Measurements from ENCODE around the gene CDC42BPG.
A peak's percentile ranks its signal among the peaks of the same experiment; 100 is the strongest.

The CDC42BPG gene

DNA sequence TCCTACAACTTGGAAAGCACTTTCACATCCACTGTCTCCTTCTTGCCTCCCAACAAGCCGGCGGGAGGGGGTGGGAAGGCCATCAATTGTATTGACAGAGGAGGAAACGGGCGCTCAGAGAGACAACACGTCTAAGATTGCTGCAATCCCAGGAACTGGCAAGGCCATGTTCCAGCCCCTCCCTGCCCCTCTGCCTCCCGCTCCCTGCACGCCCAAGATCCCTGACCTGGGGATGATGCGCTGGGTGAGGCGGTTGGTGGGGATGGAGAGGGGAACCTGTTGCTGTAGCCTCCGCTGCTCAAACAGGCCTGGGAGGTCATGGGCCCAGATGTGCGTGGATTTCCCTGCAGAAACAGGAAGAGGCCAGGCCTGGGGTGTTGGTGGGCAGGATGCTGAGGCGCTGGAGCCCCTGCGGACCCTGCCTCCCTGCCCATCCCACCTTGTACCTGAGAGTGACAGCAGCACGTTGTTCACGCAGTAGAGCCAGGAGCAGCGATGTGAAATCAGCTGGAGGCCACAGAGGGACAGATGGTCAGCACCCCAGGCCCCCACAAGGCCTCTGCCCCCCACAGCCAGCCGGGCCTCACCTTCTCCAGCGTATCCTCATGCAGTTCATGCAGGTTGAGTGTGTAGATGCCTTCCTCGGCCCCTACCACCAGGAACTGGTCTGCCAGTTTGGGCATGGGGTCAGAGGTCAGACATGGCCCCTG, 48.3 kb downstream of the CDC42BPG start:
- Mint-ChIP-seq H3K36me3 (ENCODE audit: low read depth) (peaks cover 12% of the 10 kb centered on the region), H3K4me1 (ENCODE audit: low read depth) (peaks cover 17% of the 10 kb centered on the region), H3K27ac (no peak overlapping the region), H3K9me3 (no peaks in the 10 kb centered on the region), H3K4me3 (no peak overlapping the region), H3K27me3 (ENCODE audit: low read depth) (no peaks in the 10 kb centered on the region)

DNA sequence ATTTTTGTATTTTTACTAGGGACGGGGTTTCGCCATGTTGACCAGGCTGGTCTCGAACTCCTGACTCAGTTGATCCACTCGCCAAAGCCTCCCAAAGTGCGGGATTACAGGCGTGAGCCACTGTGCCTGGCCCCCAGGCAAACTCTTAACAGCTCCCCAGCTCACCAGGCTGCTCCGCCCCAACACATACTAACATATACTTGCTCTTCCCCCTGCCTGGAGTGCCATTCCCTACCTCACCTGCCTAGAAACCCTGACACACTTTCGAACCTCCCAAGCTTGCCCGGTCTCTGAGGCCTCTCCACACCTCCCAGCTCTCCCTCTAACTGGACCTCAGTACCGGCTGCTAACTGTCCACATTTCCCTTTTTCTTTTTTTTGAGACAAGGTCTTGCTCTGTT, 49.9 kb downstream of the CDC42BPG start:
- Mint-ChIP-seq H3K36me3 (ENCODE audit: low read depth) (peaks cover 15% of the 10 kb centered on the region), H3K4me1 (ENCODE audit: low read depth) (peaks cover 17% of the 10 kb centered on the region), H3K27me3 (ENCODE audit: low read depth) (no peaks in the 10 kb centered on the region), H3K9me3 (no peaks in the 10 kb centered on the region), H3K27ac (no peak overlapping the region), H3K4me3 (no peak overlapping the region)

DNA sequence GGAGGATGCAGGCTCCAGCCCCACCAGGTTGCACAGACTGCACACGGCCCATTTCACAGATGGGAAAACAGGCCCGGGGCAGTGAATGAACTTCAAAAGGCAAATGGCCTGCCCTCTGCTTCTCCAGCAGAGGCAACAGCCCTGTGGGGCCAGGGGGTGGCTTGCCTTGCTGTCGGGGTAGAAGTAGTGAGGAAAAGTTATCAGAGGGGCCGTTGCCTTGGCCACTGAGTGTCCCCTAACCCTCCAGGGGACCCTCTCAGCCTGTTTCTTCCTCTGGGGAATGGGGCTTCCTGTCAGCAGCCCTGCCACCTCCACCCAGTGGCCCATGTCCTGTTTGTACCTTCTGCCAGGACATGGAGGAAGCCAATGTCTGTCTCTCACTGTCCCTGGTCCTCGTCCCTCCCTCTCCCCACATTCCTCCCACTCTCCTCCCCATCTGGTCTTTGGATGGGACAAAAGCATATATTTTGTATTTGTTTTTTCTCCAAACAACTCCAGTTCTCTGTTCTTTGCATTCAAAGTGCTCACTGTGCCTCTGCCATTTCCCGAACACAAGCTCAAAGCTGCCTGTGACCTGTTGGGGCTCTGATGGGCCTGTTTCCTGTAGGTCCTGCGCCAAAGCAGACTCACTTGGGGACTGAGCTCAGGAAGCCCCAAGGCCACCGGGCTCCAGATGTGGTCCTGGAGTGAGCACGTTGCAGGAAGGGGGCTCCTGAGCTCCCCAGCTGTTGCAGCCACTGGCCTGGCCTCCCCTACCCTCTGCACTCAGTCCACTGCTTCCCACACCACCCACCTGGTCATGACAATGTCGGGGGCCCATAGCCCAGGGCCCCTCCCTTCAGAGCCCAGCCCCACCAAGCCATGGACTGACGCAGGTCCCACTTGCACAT, 50.9 kb downstream of the CDC42BPG start:
- Mint-ChIP-seq H3K4me1 (ENCODE audit: low read depth) (peaks cover 14% of the 10 kb centered on the region), H3K4me3 (no peak overlapping the region), H3K27me3 (ENCODE audit: low read depth) (no peaks in the 10 kb centered on the region), H3K27ac (peak overlapping the region; percentile 47), H3K36me3 (ENCODE audit: low read depth) (peaks cover 9% of the 10 kb centered on the region), H3K9me3 (no peaks in the 10 kb centered on the region)

DNA sequence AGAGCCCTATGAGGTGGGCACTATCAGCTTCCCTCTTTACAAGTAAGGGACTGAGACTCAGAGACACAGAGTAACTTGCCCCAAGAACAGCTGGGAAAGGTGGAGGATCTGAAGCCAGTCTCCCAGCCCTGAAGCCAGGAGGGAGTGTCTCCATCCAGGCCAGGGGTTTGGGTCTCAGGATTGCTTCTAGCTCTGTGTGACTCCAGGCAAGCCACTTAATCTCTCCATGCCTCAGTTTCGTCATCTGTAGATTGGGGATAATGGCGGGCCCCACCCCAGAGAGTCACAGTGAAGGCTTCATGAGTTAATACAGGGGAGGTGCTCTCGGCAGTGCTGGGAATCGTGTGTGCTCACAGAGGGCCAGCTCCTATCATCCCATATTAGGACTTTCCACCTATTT, 52.0 kb downstream of the CDC42BPG start:
- H3K27ac Mint-ChIP-seq: peak overlapping the region; percentile 31
- no peak overlapping the region for H3K4me3 Mint-ChIP-seq
- H3K36me3 Mint-ChIP-seq (ENCODE audit: low read depth): peaks cover 9% of the 10 kb centered on the region

DNA sequence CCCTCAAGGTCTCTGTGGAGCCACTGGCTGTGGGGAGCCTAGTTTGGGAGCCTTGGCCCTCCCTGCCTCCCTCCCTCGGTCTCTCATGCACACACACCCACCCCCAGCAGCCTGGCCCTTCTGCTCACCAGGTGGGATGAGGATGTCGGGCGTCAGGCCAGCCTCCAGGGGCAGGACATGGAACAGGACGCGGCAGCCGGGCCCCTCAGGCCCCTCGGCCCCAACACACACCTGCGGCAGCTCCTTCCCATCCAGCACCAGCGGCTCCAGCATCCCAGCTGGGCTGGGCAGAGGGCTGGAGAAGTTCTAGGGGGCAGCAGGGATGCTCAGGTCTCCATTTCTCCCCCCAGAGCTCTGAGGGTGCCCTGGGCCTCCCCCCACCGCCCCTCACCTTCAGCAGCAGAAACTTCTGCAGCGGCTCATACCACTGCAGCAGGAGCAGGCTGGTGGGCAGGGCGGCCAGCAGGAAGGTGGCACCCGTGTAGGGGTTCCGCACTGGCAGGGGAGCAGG, 52.6 kb downstream of the CDC42BPG start:
- H3K27me3 Mint-ChIP-seq (ENCODE audit: low read depth): no peaks in the 10 kb centered on the region
- no peak overlapping the region for H3K4me3 Mint-ChIP-seq
- no peak overlapping the region for H3K27ac Mint-ChIP-seq
- peaks cover 9% of the 10 kb centered on the region for H3K36me3 Mint-ChIP-seq (ENCODE audit: low read depth)
- peaks cover 17% of the 10 kb centered on the region for H3K4me1 Mint-ChIP-seq (ENCODE audit: low read depth)
- H3K9me3 Mint-ChIP-seq: no peaks in the 10 kb centered on the region

More for the DNA sequence above, 52.0 kb downstream of the CDC42BPG start:
- no peaks in the 10 kb centered on the region for H3K9me3 Mint-ChIP-seq
- H3K4me1 Mint-ChIP-seq (ENCODE audit: low read depth): peaks cover 16% of the 10 kb centered on the region
- no peaks in the 10 kb centered on the region for H3K27me3 Mint-ChIP-seq (ENCODE audit: low read depth)

DNA sequence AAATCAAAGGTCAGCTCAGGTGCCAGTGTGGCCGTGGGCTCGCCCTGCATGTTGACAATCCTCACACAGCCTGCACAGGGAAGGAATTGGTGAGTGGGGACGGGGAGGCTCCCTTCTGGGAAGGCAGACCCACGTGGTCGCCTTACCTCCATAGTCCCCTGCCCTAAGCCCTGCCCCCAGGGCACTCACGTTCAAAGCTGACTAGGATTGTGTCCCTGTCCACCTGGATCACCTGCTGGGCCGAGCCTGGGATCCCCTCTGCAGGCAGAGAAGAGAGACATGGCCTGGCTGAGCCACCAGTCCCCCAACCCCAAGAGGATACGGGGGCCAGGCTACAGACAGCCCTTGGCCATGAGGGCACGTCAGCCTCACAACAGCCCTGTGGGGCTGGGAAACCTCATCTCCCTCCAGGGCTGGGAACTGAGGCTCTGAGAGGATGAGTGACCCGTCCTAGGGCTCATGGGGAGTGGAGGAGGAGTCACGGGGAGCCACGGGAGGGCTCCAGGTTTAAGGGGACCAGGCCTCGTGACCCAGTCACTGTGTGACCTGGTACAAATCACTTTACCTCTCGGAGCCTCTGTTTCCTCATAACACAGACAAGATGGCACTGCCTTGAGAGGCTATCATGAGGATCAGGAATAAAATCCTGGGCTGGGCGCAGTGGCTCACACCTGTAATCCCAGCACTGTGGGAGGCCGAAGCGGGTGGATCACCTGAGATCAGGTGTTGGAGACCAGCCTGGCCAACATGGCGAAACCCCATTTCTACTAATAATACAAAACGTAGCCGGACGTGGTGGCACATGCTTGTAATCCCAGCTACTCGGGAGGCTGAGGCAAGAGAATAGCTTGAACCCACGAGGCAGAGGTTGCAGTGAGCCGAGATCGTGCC, 54.0 kb downstream of the CDC42BPG start:
- no peak overlapping the region for H3K27ac Mint-ChIP-seq
- peaks cover 9% of the 10 kb centered on the region for H3K36me3 Mint-ChIP-seq (ENCODE audit: low read depth)

DNA sequence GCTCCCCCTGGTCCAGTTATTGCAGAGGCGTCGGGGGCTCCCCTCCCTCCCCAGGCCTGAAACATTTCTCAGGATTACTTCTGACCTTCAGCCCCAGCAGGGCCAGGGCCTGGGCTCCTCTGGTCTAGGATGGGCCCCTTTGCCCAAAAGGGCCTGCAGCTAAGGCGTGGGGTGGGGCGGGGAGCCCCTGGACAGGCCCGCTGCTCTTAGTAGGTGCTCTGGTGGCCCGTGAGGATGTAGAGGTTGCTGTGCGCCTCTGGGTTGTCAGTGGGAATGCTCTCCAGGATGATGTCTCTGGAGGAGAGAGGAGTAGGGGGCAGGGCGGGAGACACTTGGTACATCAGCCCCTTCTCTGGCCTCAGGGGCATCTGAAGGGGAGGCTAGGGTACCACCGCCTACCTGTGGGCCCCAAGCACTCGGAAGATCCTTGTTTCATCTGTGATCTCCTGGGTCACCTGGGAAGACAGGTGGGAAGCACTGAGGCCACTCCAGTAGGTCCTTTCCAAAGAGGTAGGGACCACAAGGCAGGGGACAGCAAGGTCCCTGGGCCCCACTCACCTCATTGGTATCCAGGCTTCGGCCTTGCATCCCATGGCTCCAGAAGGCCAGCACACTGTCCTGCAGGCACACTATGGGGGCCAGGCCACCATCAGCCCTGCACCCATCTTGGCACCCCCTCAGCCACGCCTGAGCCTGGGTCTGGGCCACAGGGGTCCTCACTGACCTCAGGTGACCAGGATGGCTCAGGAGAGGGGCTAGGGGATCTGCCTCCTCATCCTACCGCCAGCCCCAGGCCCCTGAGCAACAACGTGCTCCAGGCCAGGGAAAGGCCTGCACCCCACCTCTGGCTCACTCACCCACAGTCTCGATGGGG, 54.9 kb downstream of the CDC42BPG start:
- Mint-ChIP-seq H3K27me3 (ENCODE audit: low read depth) (no peaks in the 10 kb centered on the region), H3K36me3 (ENCODE audit: low read depth) (peaks cover 5% of the 10 kb centered on the region), H3K27ac (no peak overlapping the region), H3K9me3 (no peaks in the 10 kb centered on the region), H3K4me3 (no peak overlapping the region), H3K4me1 (ENCODE audit: low read depth) (peaks cover 12% of the 10 kb centered on the region)

More for the DNA sequence above, 54.0 kb downstream of the CDC42BPG start:
- Mint-ChIP-seq H3K4me1 (ENCODE audit: low read depth) (peaks cover 17% of the 10 kb centered on the region), H3K4me3 (no peak overlapping the region), H3K27me3 (ENCODE audit: low read depth) (no peaks in the 10 kb centered on the region), H3K9me3 (no peaks in the 10 kb centered on the region)

DNA sequence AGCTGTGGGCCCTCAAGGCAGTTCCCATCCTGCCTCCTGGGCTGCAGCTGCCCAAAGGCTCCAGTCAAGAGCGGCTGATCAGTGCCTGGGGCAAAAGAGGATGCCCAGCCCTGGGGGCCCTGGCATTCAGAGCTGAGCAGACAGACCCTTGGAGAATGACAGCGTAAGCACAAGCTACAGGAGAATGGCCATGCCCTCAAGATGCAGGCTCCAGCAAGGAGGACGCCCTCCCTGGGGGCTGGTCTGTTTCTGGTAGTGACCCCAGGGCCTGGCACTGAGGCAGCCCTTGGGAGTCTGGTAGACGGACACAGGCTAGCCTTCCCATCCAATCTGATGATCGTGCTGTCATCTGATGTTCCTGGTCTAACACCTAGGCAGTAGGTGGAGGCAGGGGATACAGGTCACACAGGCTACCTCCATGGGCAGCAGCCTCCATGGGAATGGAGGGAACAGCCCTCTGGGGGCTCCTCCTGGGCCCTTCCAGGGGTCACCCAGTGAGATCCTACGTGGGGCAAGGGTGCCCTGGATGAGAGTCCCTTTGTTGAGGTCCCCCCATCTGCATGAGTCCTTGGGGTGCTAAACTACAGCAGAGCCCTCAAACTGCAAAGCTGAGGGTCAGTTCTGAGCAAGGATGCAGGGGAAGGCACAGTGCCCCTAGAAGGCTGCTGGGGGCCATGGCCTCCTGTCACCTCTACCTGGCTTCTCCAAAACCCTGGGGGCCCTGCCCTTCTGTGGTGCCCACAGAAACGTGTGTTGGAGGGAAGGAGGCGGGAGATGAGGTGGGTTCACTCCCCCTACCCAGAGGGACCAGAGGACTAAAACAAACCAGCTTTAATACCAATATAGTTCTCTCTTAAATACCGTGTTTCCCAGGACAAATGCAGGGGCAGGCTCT, 55.9 kb downstream of the CDC42BPG start:
- Mint-ChIP-seq H3K27ac (no peak overlapping the region), H3K4me1 (ENCODE audit: low read depth) (peaks cover 6% of the 10 kb centered on the region), H3K27me3 (ENCODE audit: low read depth) (no peaks in the 10 kb centered on the region), H3K4me3 (no peak overlapping the region), H3K36me3 (ENCODE audit: low read depth) (peaks cover 5% of the 10 kb centered on the region), H3K9me3 (no peaks in the 10 kb centered on the region)

DNA sequence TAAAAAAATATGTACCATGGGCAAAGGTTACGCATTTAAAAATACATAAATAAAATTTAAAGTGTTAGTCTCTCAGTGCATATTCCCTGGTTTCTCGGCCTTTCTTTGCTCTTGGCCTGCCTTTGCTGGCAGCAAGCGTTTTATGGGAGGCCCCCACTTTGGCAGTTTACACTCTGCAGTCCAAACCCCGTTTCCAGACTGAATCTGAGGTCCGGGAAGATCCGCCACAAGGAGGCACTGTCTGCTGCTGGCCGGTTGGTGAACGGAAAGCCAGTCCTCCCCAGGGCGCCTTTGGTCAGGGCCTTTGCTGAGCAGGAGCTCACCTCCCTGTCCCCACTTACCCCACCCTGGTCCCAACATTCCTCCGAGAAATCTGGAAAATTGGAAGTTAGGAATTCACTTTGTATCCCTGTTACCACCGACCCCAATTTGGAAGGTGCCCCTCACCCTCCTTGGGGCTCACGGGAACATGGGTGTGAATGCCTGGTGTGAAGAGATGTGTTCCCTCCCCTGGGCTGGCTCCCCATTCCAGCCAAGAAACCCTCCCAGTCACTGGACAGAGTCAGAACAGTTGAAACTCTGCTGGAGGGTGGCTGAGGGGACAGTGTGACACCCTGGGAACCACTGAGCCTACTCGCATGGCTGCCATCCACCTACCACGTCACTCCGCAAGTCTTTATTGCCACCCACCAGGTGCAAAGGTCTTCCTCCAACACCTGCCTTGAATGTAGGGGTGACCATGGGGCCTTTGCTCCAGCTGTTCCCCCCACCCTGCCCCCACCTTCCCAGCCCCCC, 56.7 kb downstream of the CDC42BPG start:
- Mint-ChIP-seq H3K4me3 (no peak overlapping the region), H3K9me3 (no peaks in the 10 kb centered on the region), H3K27ac (no peak overlapping the region), H3K36me3 (ENCODE audit: low read depth) (peaks cover 5% of the 10 kb centered on the region), H3K4me1 (ENCODE audit: low read depth) (peaks cover 3% of the 10 kb centered on the region), H3K27me3 (ENCODE audit: low read depth) (no peaks in the 10 kb centered on the region)

DNA sequence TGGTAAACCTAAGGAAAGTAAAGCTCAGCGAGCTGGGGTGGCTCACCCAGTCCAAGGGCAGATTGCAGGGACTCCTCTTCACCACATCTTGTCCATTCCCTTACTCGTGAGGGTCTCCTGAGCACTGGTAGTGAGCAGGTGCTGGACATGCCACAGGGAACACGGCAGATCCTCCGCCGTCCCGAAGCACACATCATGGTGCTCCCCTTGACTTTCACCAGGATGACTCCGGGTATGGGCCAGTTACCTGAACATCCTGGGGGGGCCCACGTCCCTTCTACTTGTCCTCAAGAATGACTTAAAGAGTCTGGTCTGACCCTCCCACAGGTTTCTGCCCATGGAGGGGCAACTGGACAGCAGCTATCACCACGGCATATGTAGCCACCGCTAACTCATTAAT, 58.1 kb downstream of the CDC42BPG start:
- H3K27ac Mint-ChIP-seq: no peak overlapping the region
- peaks cover 5% of the 10 kb centered on the region for H3K36me3 Mint-ChIP-seq (ENCODE audit: low read depth)
- no peak overlapping the region for H3K4me3 Mint-ChIP-seq
- no peaks in the 10 kb centered on the region for H3K9me3 Mint-ChIP-seq
- H3K27me3 Mint-ChIP-seq (ENCODE audit: low read depth): no peaks in the 10 kb centered on the region
- H3K4me1 Mint-ChIP-seq (ENCODE audit: low read depth): peaks cover 3% of the 10 kb centered on the region

DNA sequence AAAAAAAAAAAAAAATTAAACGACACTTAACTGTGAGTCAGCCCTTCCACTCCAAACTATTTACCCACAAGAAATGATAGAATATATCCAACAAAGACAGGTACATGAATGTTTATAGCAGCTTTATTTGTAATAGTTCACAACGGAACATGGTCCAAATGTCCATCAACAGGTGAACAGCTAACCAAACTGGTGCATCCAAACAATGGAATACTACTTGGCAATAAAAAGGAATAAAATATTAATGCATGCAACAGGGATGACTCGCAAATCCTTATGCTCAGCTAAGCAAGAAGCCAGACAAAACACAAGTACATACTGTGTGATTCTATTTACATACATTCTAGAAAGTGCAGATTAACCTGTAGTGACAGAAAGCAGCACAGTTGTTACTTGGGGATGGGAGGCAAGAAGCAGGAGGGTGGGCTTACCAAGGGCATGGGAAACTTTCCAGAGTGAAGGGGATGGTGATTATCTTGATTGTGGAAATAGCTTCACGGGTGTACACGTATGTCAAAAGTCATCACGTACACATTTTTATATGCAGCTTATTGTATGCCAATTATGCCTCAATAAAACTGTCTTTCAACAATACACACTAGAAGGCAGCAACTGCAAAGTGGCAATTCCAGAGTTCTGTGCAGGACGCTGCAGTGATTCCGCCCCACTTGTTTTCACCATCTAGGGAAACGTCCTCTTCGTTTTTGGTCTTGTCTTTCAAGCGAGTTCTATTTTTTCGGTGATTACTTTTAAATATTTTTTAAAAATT, 59.5 kb downstream of the CDC42BPG start:
- H3K36me3 Mint-ChIP-seq (ENCODE audit: low read depth): peaks cover under 1% of the 10 kb centered on the region
- H3K9me3 Mint-ChIP-seq: no peaks in the 10 kb centered on the region
- no peaks in the 10 kb centered on the region for H3K27me3 Mint-ChIP-seq (ENCODE audit: low read depth)
- H3K4me1 Mint-ChIP-seq (ENCODE audit: low read depth): peaks cover 9% of the 10 kb centered on the region
- H3K4me3 Mint-ChIP-seq: no peak overlapping the region
- no peak overlapping the region for H3K27ac Mint-ChIP-seq
